ENCODE measurements around the gene SYNE1.
A peak's percentile ranks its signal among the peaks of the same experiment; 100 is the strongest.

Gene SYNE1

DNA sequence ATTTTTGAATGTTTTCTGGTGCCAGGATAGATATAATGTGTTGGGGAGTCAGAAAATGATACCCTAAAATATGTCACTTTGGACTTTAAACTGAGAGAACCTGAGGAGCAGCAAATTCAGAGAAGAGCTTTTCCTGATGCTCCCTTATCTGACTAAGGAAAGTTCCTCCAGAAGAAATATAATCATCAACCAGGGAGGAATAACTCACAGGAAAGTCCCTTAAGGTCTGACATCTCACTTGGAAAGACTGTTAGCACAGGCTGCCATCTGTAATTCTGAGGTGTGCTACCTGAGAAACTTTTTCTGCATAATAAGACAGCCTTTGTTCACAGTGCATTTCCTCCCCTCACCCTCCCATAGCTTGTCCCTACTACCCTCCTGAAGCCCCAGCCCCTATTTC lies 218.6 kb downstream of the SYNE1 start:
- Mint-ChIP-seq H3K27ac (no peak overlapping the region), H3K27me3 (ENCODE audit: low read depth) (peaks cover 8% of the 10 kb centered on the region), H3K36me3 (ENCODE audit: low read depth) (no peaks in the 10 kb centered on the region), H3K4me1 (no peaks in the 10 kb centered on the region), H3K4me3 (no peak overlapping the region), H3K9me3 (peaks cover 2% of the 10 kb centered on the region)
- TF ChIP-seq, protein P1, sequence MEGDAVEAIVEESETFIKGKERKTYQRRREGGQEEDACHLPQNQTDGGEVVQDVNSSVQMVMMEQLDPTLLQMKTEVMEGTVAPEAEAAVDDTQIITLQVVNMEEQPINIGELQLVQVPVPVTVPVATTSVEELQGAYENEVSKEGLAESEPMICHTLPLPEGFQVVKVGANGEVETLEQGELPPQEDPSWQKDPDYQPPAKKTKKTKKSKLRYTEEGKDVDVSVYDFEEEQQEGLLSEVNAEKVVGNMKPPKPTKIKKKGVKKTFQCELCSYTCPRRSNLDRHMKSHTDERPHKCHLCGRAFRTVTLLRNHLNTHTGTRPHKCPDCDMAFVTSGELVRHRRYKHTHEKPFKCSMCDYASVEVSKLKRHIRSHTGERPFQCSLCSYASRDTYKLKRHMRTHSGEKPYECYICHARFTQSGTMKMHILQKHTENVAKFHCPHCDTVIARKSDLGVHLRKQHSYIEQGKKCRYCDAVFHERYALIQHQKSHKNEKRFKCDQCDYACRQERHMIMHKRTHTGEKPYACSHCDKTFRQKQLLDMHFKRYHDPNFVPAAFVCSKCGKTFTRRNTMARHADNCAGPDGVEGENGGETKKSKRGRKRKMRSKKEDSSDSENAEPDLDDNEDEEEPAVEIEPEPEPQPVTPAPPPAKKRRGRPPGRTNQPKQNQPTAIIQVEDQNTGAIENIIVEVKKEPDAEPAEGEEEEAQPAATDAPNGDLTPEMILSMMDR (IDR thresholded peaks at IDR 0.05; ENCODE audit: unreplicated experiment in 3 of 3) = no peak

DNA sequence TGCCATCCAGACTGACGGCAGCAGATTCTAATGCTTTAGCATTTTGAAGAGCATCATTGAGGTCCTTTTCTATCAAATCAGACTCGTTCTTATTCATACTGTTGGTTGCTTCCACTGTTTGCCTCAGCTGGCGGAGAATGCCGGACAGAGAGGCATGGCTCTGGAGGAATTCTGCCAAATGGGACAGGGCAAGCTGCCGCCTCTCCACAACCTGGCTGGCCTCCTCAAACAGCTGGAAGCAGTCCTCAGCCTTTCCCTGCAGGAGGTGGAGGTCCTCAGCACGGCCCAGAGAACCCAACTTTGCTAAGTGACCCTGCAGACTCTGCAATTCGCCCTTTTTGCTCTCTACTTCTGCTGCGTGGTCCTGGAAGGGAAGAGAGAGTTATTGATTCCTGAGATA lies 220.5 kb downstream of the SYNE1 start:
- no peak overlapping the region for H3K4me3 Mint-ChIP-seq
- H3K36me3 Mint-ChIP-seq (ENCODE audit: low read depth) = no peaks in the 10 kb centered on the region
- peaks cover 8% of the 10 kb centered on the region for H3K27me3 Mint-ChIP-seq (ENCODE audit: low read depth)
- no peaks in the 10 kb centered on the region for H3K4me1 Mint-ChIP-seq
- TF ChIP-seq, protein P1 (IDR thresholded peaks at IDR 0.05; ENCODE audit: unreplicated experiment in 3 of 3) = no peak
- no peak overlapping the region for H3K27ac Mint-ChIP-seq
- H3K9me3 Mint-ChIP-seq = no peaks in the 10 kb centered on the region

DNA sequence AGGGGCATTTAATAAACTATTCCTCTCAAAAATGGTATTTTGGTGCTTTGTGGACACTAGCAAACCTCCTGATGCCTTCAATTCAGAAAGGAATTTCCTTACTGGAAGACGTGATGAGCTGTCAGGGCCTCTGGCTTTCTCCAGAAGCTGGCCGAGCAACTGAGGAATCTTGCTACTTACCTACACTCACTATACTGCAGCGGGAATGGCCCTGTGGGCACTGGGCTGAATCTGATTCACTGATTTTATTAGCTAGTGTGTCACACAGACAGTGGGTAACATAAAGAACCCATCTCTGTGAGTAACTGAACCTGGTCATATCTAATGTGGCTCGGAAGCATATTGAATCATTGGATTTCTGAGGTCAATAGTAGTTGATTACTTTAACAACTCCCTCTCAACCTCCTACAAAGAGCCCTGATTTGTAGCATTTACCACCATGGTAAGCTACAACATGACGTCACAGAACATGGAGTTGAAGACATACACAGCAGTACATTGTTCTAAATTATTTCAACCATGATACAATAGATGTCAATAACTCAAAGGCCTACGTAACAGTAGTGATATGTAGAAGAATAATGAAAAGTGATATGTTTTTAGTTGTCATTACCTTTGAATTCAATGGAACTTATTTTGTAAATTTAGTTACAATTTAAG lies 232.1 kb downstream of the SYNE1 start:
- H3K4me1 Mint-ChIP-seq = peaks cover 5% of the 10 kb centered on the region
- H3K9me3 Mint-ChIP-seq = no peaks in the 10 kb centered on the region
- H3K4me3 Mint-ChIP-seq = no peak overlapping the region
- peak overlapping the region; percentile 94 to 98 (median 96) for H3K27ac Mint-ChIP-seq
- TF ChIP-seq, protein P1 (IDR thresholded peaks at IDR 0.05; ENCODE audit: unreplicated experiment in 3 of 3) = no peak
- H3K27me3 Mint-ChIP-seq (ENCODE audit: low read depth) = no peaks in the 10 kb centered on the region
- H3K36me3 Mint-ChIP-seq (ENCODE audit: low read depth) = no peaks in the 10 kb centered on the region

DNA sequence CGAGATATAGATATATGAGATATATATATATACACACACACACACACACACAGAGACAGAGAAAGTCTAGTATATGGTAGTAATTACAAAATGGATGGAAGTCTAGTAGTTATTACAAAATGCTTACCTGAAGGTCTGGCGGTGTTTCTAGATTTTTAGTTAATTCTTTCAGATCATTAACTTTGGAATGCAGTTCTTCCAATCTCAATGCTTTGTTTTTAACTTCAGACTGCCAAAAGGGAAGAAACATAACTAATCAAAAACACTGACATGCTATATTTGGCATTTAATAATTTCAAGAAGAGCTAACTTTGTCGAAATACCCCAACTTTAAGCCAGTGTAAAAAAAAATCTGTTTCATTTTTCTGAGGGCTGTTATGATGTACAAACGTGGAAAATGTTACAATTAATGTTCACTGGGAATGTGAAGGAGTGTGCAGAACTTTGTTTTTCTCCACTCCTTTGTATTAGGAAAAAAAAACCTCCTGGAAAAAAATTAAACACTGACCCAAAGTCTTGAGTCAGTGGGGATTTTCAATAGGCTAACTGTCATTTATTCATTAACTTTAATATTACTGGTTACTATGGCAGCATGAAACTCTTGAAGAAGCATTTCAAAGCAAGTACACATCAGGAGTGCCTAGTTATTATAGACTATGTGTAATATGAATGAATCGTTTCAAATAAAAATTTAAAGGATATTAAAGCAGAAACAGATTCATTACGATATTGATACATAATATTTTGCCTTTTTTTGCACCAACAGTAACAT lies 232.9 kb downstream of the SYNE1 start:
- peak overlapping the region; percentile 16 to 48 (median 32) for H3K4me3 Mint-ChIP-seq
- TF ChIP-seq, protein P1 (IDR thresholded peaks at IDR 0.05; ENCODE audit: unreplicated experiment in 3 of 3) = no peak
- no peaks in the 10 kb centered on the region for H3K9me3 Mint-ChIP-seq
- H3K4me1 Mint-ChIP-seq = peaks cover 5% of the 10 kb centered on the region
- H3K27ac Mint-ChIP-seq = peak overlapping the region; percentile 94 to 98 (median 96)
- H3K27me3 Mint-ChIP-seq (ENCODE audit: low read depth) = no peaks in the 10 kb centered on the region
- H3K36me3 Mint-ChIP-seq (ENCODE audit: low read depth) = no peaks in the 10 kb centered on the region

DNA sequence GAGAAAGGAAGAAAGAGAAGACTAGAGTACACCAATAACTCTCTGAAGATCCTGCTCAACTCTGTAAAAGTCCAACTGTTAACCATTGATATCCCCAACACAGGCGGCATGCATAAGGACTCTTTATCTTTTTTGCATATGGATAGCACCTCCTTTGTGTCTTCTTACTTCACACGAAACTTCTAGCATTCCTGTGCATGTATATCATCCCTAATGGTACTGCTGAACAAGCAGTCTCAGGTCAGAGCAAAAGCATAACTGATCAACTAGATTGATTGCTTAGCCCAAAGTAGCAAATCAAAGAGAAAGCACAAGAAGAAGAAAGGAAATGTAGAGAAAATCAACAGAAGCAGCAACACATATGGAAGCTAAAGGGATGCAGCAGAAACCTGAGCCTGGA lies 234.4 kb downstream of the SYNE1 start:
- Mint-ChIP-seq H3K27ac (peak overlapping the region; percentile 93 to 98 (median 96)), H3K36me3 (ENCODE audit: low read depth) (no peaks in the 10 kb centered on the region), H3K27me3 (ENCODE audit: low read depth) (no peaks in the 10 kb centered on the region), H3K4me3 (no peak overlapping the region), H3K9me3 (no peaks in the 10 kb centered on the region), H3K4me1 (peaks cover 5% of the 10 kb centered on the region)
- TF ChIP-seq, protein P1 (IDR thresholded peaks at IDR 0.05; ENCODE audit: unreplicated experiment in 3 of 3) = no peak
